GM18861 (cell line): ENCODE data around the gene GOSR1.
"Not testable (repeated sequence)": the region's sequence is repeated elsewhere in the genome, so short reads cannot be mapped to it uniquely, and the experiment has no call there.

Experiments
- ATAC-seq: cut with Tn5 transposase; IDR thresholded peaks from one replicate; pipeline ENCODE4 v1.9.1; 2021; ENCODE audit not compliant: unreplicated experiment

Gene GOSR1

GRCh38 chr17:30573603-30574175, 96.5 kb downstream of the GOSR1 start:
- ATAC-seq = no peak

- not testable (repeated sequence) for ATAC-seq
Observed at GRCh38 chr17:30574309-30574708, 97.1 kb downstream of the GOSR1 start.

- ATAC-seq = not testable (repeated sequence)
Observed at GRCh38 chr17:30574806-30575205, 97.6 kb downstream of the GOSR1 start.

- ATAC-seq = not testable (repeated sequence)
Observed at GRCh38 chr17:30575648-30576325, 98.6 kb downstream of the GOSR1 start.

- no peak for ATAC-seq
Observed at GRCh38 chr17:30576326-30576861, 99.2 kb downstream of the GOSR1 start.
